ENCODE measurements around the gene PRR14L. TPM values are rescaled to one million over a fixed set of nuclear protein-coding genes. Genes with fewer than 3 reads are reported as not detected.
"Not testable (repeated sequence)": the region's sequence is repeated elsewhere in the genome, so short reads cannot be mapped to it uniquely, and the experiment has no call there.

PRR14L gene
- total RNA-seq, 4 donors from 2014 or later: 18.7 to 38.8 (median 29.4) TPM

- H3K27me3 ChIP-seq: no peaks in the 10 kb centered on the region
- TF ChIP-seq CTCF (IDR thresholded peaks at IDR 0.05): no peak
- no peak for TF ChIP-seq POLR2A (IDR thresholded peaks at IDR 0.05)
- 86 to 87% methylated on average over 3 of the region's 3 CpGs for whole genome bisulfite sequencing, 2 donors
- no peaks in the 10 kb centered on the region for H3K9me3 ChIP-seq
- no peak for DNase-seq
- no peak overlapping the region for H3K27ac ChIP-seq
- H3K4me3 ChIP-seq (replicated peaks in 1 of 3): no peak overlapping the region
- intact Hi-C loops (cut with DNase I): no loop called here
- peaks cover 0 to 8% of the 10 kb centered on the region in 2 donors for H3K4me1 ChIP-seq
- H3K36me3 ChIP-seq: no peaks in the 10 kb centered on the region
Observed at GRCh38 chr22:31742115-31742514, 7.8 kb downstream of the PRR14L start.

GRCh38 chr22:31740314-31740713 is 9.6 kb downstream of the PRR14L start:
- DNase-seq; H3K4me1 ChIP-seq; H3K27me3 ChIP-seq; H3K36me3 ChIP-seq; H3K27ac ChIP-seq; H3K9me3 ChIP-seq; intact Hi-C loops (cut with DNase I); H3K4me3 ChIP-seq (replicated peaks in 1 of 3): not testable (repeated sequence)
- 89 to 95% methylated on average over 7 of the region's 7 CpGs for WGBS, 2 donors

GRCh38 chr22:31739795-31740201 is 10.1 kb downstream of the PRR14L start:
- no peak overlapping the region for H3K27ac ChIP-seq
- intact Hi-C loops (cut with DNase I): no loop called here
- no peak overlapping the region for H3K4me3 ChIP-seq (replicated peaks in 1 of 3)
- no peaks in the 10 kb centered on the region for H3K27me3 ChIP-seq
- TF ChIP-seq POLR2A (IDR thresholded peaks at IDR 0.05) (no peak), CTCF (IDR thresholded peaks at IDR 0.05) (no peak)
- WGBS, 2 donors: 76 to 78% methylated on average over 2 of the region's 2 CpGs
- H3K9me3 ChIP-seq: no peaks in the 10 kb centered on the region
- H3K4me1 ChIP-seq: peaks cover 0 to 8% of the 10 kb centered on the region in 2 donors
- H3K36me3 ChIP-seq: no peaks in the 10 kb centered on the region
- no peak for DNase-seq

GRCh38 chr22:31738566-31738965 is 11.4 kb downstream of the PRR14L start:
- Histone ChIP-seq H3K36me3 (no peaks in the 10 kb centered on the region), H3K4me1 (peaks cover 0 to 8% of the 10 kb centered on the region in 2 donors), H3K27ac (no peak overlapping the region), H3K4me3 (replicated peaks in 1 of 3) (no peak overlapping the region), H3K9me3 (no peaks in the 10 kb centered on the region), H3K27me3 (no peaks in the 10 kb centered on the region)
- DNase-seq: no peak
- TF ChIP-seq CTCF (IDR thresholded peaks at IDR 0.05): no peak
- TF ChIP-seq POLR2A (IDR thresholded peaks at IDR 0.05): no peak
- WGBS, 2 donors: 63 to 72% methylated on average over 2 of the region's 2 CpGs
- intact Hi-C loops (cut with DNase I): no loop called here

GRCh38 chr22:31737932-31738331 is 12.0 kb downstream of the PRR14L start:
- H3K4me3 ChIP-seq (replicated peaks in 1 of 3): no peak overlapping the region
- no peak for TF ChIP-seq POLR2A (IDR thresholded peaks at IDR 0.05)
- TF ChIP-seq CTCF (IDR thresholded peaks at IDR 0.05): no peak
- no peak overlapping the region for H3K27ac ChIP-seq
- H3K4me1 ChIP-seq: peaks cover 0 to 8% of the 10 kb centered on the region in 2 donors
- 88 to 92% methylated on average over 5 of the region's 5 CpGs for WGBS, 2 donors
- H3K36me3 ChIP-seq: no peaks in the 10 kb centered on the region
- H3K27me3 ChIP-seq: no peaks in the 10 kb centered on the region
- DNase-seq: no peak
- no peaks in the 10 kb centered on the region for H3K9me3 ChIP-seq
- intact Hi-C loops (cut with DNase I): no loop called here

- Histone ChIP-seq H3K27me3 (no peaks in the 10 kb centered on the region), H3K4me3 (replicated peaks in 1 of 3) (no peak overlapping the region), H3K4me1 (peaks cover 0 to 8% of the 10 kb centered on the region in 2 donors), H3K36me3 (no peaks in the 10 kb centered on the region), H3K9me3 (no peaks in the 10 kb centered on the region), H3K27ac (no peak overlapping the region)
- DNase-seq: no peak
- 95 to 97% methylated on average over 2 of the region's 2 CpGs for WGBS, 2 donors
- TF ChIP-seq CTCF (IDR thresholded peaks at IDR 0.05): no peak
- intact Hi-C loops (cut with DNase I): no loop called here
Observed at GRCh38 chr22:31736458-31736857, 13.5 kb downstream of the PRR14L start.
